GM23248 (cell line): ENCODE results near the gene MET. TPM values are rescaled to one million over a fixed set of nuclear protein-coding genes. Genes with fewer than 3 reads are reported as not detected.

ENCODE experiments used
- DNase-seq: peaks from one replicate; pipeline ENCODE4 v3.0.0-alpha.2; 2015
- H2AFZ ChIP-seq: fragments of 200-600 bp; sonication (generic); 2 replicates; pipeline ENCODE4 v1.6.1; 2016; ENCODE audit warnings: antibody characterized with exemption
- H3F3A ChIP-seq: fragments of 200-600 bp; sonication (generic); 2 replicates; pipeline ENCODE4 v1.6.1; 2016; ENCODE audit warnings: mild to moderate bottlenecking, antibody characterized with exemption, mixed run types; ENCODE audit not compliant: insufficient read depth
- H3K27ac ChIP-seq: fragments of 200-600 bp; sonication (generic); 2 replicates; pipeline ENCODE4 v1.5.1; 2016; ENCODE audit warnings: mild to moderate bottlenecking
- H3K27me3 ChIP-seq: fragments of 200-600 bp; sonication (generic); replicated peaks from 2 replicates; pipeline ENCODE4 v1.6.1; 2016; ENCODE audit warnings: mild to moderate bottlenecking; ENCODE audit not compliant: insufficient read depth
- H3K36me3 ChIP-seq: fragments of 200-600 bp; sonication (generic); 2 replicates; pipeline ENCODE4 v1.6.1; 2016; ENCODE audit warnings: low read depth, mild to moderate bottlenecking
- H3K4me1 ChIP-seq: fragments of 200-600 bp; sonication (generic); 2 replicates; pipeline ENCODE4 v1.6.1; 2016; ENCODE audit warnings: mild to moderate bottlenecking; ENCODE audit not compliant: insufficient read depth
- H3K4me2 ChIP-seq: fragments of 200-600 bp; sonication (generic); one replicate; pipeline ENCODE4 v1.6.1; 2016; ENCODE audit warnings: mild to moderate bottlenecking; ENCODE audit not compliant: unreplicated experiment
- H3K4me3 ChIP-seq: fragments of 200-600 bp; sonication (generic); 2 replicates; pipeline ENCODE4 v1.5.1; 2016; ENCODE audit warnings: mild to moderate bottlenecking
- H3K79me2 ChIP-seq: fragments of 200-600 bp; sonication (generic); 2 replicates; pipeline ENCODE4 v1.6.1; 2016; ENCODE audit warnings: mild to moderate bottlenecking; ENCODE audit not compliant: insufficient read depth
- H3K9ac ChIP-seq: fragments of 200-600 bp; sonication (generic); 2 replicates; pipeline ENCODE4 v1.6.1; 2016; ENCODE audit warnings: mild to moderate bottlenecking
- H3K9me2 ChIP-seq: fragments of 200-600 bp; sonication (generic); 2 replicates; pipeline ENCODE4 v1.6.1; 2016; ENCODE audit warnings: mixed run types, mild to moderate bottlenecking, moderate library complexity; ENCODE audit not compliant: insufficient read depth
- H3K9me3 ChIP-seq: fragments of 200-600 bp; sonication (generic); one replicate; pipeline ENCODE4 v1.6.1; 2017; ENCODE audit warnings: low read depth
- H4K20me1 ChIP-seq: fragments of 200-600 bp; sonication (generic); 2 replicates; pipeline ENCODE4 v1.6.0; 2016; ENCODE audit not compliant: insufficient read depth
- EZH2 ChIP-seq: fragments of 200-600 bp; sonication (generic); IDR thresholded peaks from 2 replicates; pipeline ENCODE4 v1.6.1; 2018; ENCODE audit warnings: antibody characterized with exemption, mild to moderate bottlenecking; ENCODE audit not compliant: insufficient read depth, poor library complexity, severe bottlenecking
- EZH2phosphoT487 ChIP-seq: fragments of 200-600 bp; sonication (generic); IDR thresholded peaks from 2 replicates; pipeline ENCODE4 v1.6.1; 2018; ENCODE audit warnings: antibody characterized with exemption, moderate library complexity, mild to moderate bottlenecking, low read depth; ENCODE audit not compliant: insufficient read depth
- WGBS, 2 experiments: methylation state at CpG; one replicate each; pipeline ENCODE4 v1.1.6; 2015 to 2017; ENCODE audit warnings: low lambda C conversion rate in 2 of 2, low coverage in 1 of 2; ENCODE audit errors: missing lambda C conversion rate in 2 of 2; 5-methylcytosine and 5-hydroxymethylcytosine counted together
- in situ Hi-C: fragments of 300-500 bp; cut with MboI; formaldehyde crosslinking; loops from 2 replicates; pipeline ENCODE4 v1.15.0; 2020
- polyA plus RNA-seq: library from polyadenylated mRNA; unstranded; fragments of >200 nt; fragmentation: Nextera tagmentation; extraction: Ambion mirVana; gene quantifications from 2 replicates; pipeline ENCODE4 v1.2.1, GENCODE V29; 2016
- total RNA-seq: library from RNA; depleted of rRNA; stranded (reverse); fragments of >200 nt; shearing (Covaris generic); gene quantifications from 2 replicates; pipeline ENCODE4 v1.2.3, GENCODE V29; 2014; rRNA removed

Gene MET
- total RNA-seq (62.3 and 68.8 TPM in 2 replicates), polyA plus RNA-seq (25.3 and 27.6 TPM in 2 replicates)

DNA sequence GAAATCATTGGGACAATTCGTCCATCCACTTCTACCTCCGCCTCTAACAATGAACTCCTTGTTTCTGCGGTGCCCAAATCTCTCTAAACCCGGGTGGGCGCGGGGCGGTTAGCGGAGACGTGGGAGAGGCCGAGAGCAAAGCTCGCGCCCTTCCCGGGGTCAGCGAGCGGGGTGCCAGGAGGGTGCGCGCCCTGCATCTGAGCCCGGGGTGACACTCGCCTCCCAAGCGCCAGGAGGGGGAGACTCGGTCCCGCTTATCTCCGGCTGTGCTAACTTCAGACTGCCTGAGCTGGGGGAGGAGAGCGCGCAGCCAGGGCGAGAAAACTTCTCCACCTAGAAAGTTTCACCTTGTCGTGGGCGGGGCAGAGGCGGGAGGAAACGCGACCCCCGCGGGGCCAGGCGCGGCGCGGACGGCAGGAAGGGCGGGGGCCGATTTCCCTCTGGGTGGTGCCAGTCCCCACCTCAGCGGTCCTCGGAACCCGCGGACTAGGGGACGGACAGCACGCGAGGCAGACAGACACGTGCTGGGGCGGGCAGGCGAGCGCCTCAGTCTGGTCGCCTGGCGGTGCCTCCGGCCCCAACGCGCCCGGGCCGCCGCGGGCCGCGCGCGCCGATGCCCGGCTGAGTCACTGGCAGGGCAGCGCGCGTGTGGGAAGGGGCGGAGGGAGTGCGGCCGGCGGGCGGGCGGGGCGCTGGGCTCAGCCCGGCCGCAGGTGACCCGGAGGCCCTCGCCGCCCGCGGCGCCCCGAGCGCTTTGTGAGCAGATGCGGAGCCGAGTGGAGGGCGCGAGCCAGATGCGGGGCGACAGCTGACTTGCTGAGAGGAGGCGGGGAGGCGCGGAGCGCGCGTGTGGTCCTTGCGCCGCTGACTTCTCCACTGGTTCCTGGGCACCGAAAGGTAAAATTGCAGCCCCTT, at the start of gene MET:
MET (plus strand) TSS at position 516 of the 915 bp plus-strand sequence. CDS start 26,889 bp downstream, outside the sequence.
- Histone ChIP-seq H3K9me2 (no peaks in the 10 kb centered on the region), H3K4me1 (peaks cover 17% of the 10 kb centered on the region), H2AFZ (peak within 1 kb of the TSS; percentile 96), H3F3A (peaks cover 27% of the 10 kb centered on the region; the same call in 1 of the 2 replicates), H3K9ac (peak within 1 kb of the TSS; percentile 88), H3K36me3 (no peaks in the 10 kb centered on the region), H4K20me1 (no peaks in the 10 kb centered on the region), H3K4me3 (peak within 1 kb of the TSS; percentile 99), H3K27me3 (no peaks in the 10 kb centered on the region), H3K79me2 (peaks cover 46% of the 10 kb centered on the region), H3K27ac (peak within 1 kb of the TSS; percentile 63), H3K4me2 (peak within 1 kb of the TSS; percentile 92), H3K9me3 (no peaks in the 10 kb centered on the region)
- 1 to 3% methylated on average over 65 to 66 of the region's 101 CpGs for WGBS, 2 experiments
- TF ChIP-seq EZH2: no peak
- no peak for TF ChIP-seq EZH2phosphoT487
- in situ Hi-C loops: loop anchor here (10.0 kb wide), 1 partner anchor 133 kb away; no protein-coding TSS in a partner anchor
- peak; percentile 92 for DNase-seq

DNA sequence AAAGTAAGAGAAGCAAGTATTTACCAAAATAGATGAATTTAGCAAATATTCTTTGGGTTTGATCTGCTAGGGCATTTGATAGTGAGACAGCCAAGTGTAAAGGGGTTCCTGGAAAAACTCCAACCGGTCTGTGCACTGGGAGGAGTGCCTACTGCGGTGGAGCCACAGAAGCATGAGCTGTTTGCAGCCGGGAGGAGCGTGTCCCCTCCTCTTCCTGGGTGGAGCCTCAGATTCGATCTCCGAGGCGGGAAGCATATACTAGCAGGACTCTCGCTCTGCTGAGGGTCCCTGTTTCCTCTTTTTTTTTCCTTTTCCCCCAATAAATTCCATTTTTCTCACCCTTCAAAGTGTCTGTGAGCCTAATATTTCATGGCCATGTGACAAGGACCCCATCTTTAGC, 45.1 kb upstream of the MET start:
- Histone ChIP-seq H4K20me1 (no peaks in the 10 kb centered on the region), H3K9me2 (no peaks in the 10 kb centered on the region), H3K79me2 (no peaks in the 10 kb centered on the region), H2AFZ (no peak overlapping the region), H3K4me3 (no peak overlapping the region), H3K36me3 (no peaks in the 10 kb centered on the region), H3K9ac (no peak overlapping the region), H3K27me3 (peaks cover 4% of the 10 kb centered on the region; the same call in 1 of the 2 replicates), H3K9me3 (no peaks in the 10 kb centered on the region), H3F3A (peaks cover 16% of the 10 kb centered on the region), H3K4me2 (no peak overlapping the region), H3K27ac (no peak overlapping the region), H3K4me1 (peaks cover 29% of the 10 kb centered on the region)
- no peak for DNase-seq
- no peak for TF ChIP-seq EZH2phosphoT487
- no peak for TF ChIP-seq EZH2
- 78 to 83% methylated on average over 8 of the region's 8 CpGs for WGBS, 2 experiments
- in situ Hi-C loops: no loop called here

- Histone ChIP-seq H3K4me1 (peaks cover 46% of the 10 kb centered on the region), H3K9me3 (no peaks in the 10 kb centered on the region), H3K9me2 (no peaks in the 10 kb centered on the region), H3K79me2 (no peaks in the 10 kb centered on the region), H3K27me3 (no peaks in the 10 kb centered on the region), H2AFZ (peak overlapping the region; percentile 73), H3K9ac (peak overlapping the region; percentile 33), H3K36me3 (no peaks in the 10 kb centered on the region), H3K4me2 (peak overlapping the region; percentile 6), H3K4me3 (no peak overlapping the region), H3K27ac (peak overlapping the region; percentile 61), H4K20me1 (no peaks in the 10 kb centered on the region), H3F3A (peaks cover 27% of the 10 kb centered on the region)
- TF ChIP-seq EZH2phosphoT487 (no peak), EZH2 (no peak)
- in situ Hi-C loops: no loop called here
- 13 to 16% methylated on average over 3 of the region's 3 CpGs for WGBS, 2 experiments
- DNase-seq: peak; percentile 75
Observed at GRCh38 chr7:116629051-116629463, 42.9 kb upstream of the MET start.

- Histone ChIP-seq H3K9ac (no peak overlapping the region), H3K4me2 (peak overlapping the region; percentile 66), H3K27ac (peak overlapping the region; percentile 79), H3K9me2 (no peaks in the 10 kb centered on the region), H4K20me1 (no peaks in the 10 kb centered on the region), H3K79me2 (no peaks in the 10 kb centered on the region), H3K4me1 (peaks cover 46% of the 10 kb centered on the region), H3F3A (peaks cover 35% of the 10 kb centered on the region), H3K4me3 (no peak overlapping the region), H3K27me3 (no peaks in the 10 kb centered on the region), H2AFZ (no peak overlapping the region), H3K36me3 (no peaks in the 10 kb centered on the region), H3K9me3 (no peaks in the 10 kb centered on the region)
- TF ChIP-seq EZH2: no peak
- no peak for TF ChIP-seq EZH2phosphoT487
- DNase-seq: no peak
- WGBS, 2 experiments: 76 to 79% methylated on average over 2 of the region's 2 CpGs
- in situ Hi-C loops: no loop called here
Observed at GRCh38 chr7:116630357-116630756, 41.6 kb upstream of the MET start.
